Keratinocyte (primary cell): Measurements from ENCODE around the gene SNRPD3. TPM values are rescaled to one million over a fixed set of nuclear protein-coding genes. Genes with fewer than 3 reads are reported as not detected.

Experiments
- DNase-seq: peaks from one replicate; pipeline ENCODE4 v3.0.0-alpha.2; 2011; ENCODE audit warnings: low read depth, missing footprints, low spot score
- FAIRE-seq: peaks from 2 replicates; lab custom pipeline; 2011; peaks lifted over from hg19 to GRCh38; lab: Jason Lieb, UNC
- H2AFZ ChIP-seq: 2 replicates; pipeline ENCODE4 v1.6.0; 2012; ENCODE audit warnings: low read length, control low read depth, inconsistent platforms; ENCODE audit not compliant: control insufficient read depth
- H3K27ac ChIP-seq: 2 replicates; pipeline ENCODE4 v1.5.1; 2011; ENCODE audit warnings: low read length; ENCODE audit not compliant: control insufficient read depth, insufficient read depth
- H3K27me3 ChIP-seq: 3 replicates; pipeline ENCODE4 v1.6.0; 2011; ENCODE audit warnings: low read length; ENCODE audit not compliant: control insufficient read depth, insufficient read depth; ENCODE audit errors: extremely low read depth
- H3K36me3 ChIP-seq, 2 experiments: 2 replicates in 1 of 2; 3 replicates in 1 of 2; pipeline ENCODE4 v1.5.1; 2011; ENCODE audit warnings: low read length in 2 of 2, mild to moderate bottlenecking in 1 of 2; ENCODE audit not compliant: control insufficient read depth in 2 of 2, insufficient read depth in 2 of 2; ENCODE audit errors: extremely low read depth in 1 of 2
- H3K4me1 ChIP-seq: 3 replicates; pipeline ENCODE4 v1.5.1; 2011; ENCODE audit warnings: low read length; ENCODE audit not compliant: control insufficient read depth, insufficient read depth; ENCODE audit errors: extremely low read depth
- H3K4me2 ChIP-seq: 3 replicates; pipeline ENCODE4 v1.6.0; 2011; ENCODE audit warnings: low read depth, low read length; ENCODE audit not compliant: control insufficient read depth, insufficient read depth; ENCODE audit errors: extremely low read depth
- H3K4me3 ChIP-seq, 3 experiments: fragments of 200-600 bp in 1 of 3; sonication (generic) in 1 of 3; 2 replicates in 2 of 3; 3 replicates in 1 of 3; pipeline ENCODE4 v1.5.1; 2011 to 2016; ENCODE audit warnings: low read length in 3 of 3, mild to moderate bottlenecking in 3 of 3, control low read depth in 2 of 3, inconsistent platforms in 1 of 3, low read depth in 1 of 3, mixed read lengths in 1 of 3, mixed run types in 1 of 3, moderate library complexity in 1 of 3; ENCODE audit not compliant: control insufficient read depth in 2 of 3, insufficient read depth in 2 of 3; ENCODE audit errors: extremely low read depth in 1 of 3
- H3K79me2 ChIP-seq: 2 replicates; pipeline ENCODE4 v1.6.0; 2012; ENCODE audit warnings: low read length; ENCODE audit not compliant: control insufficient read depth, insufficient read depth
- H3K9ac ChIP-seq: 3 replicates; pipeline ENCODE4 v1.6.0; 2011; ENCODE audit warnings: low read length; ENCODE audit not compliant: control insufficient read depth, insufficient read depth; ENCODE audit errors: extremely low read depth
- H3K9me1 ChIP-seq: 3 replicates; pipeline ENCODE4 v1.6.0; 2011; ENCODE audit warnings: low read length; ENCODE audit not compliant: control insufficient read depth, insufficient read depth; ENCODE audit errors: extremely low read depth
- H3K9me3 ChIP-seq: 2 replicates; pipeline ENCODE4 v1.5.1; 2012; ENCODE audit warnings: low read depth, low read length; ENCODE audit not compliant: control insufficient read depth
- H4K20me1 ChIP-seq: 3 replicates; pipeline ENCODE4 v1.6.0; 2011; ENCODE audit warnings: low read length; ENCODE audit not compliant: control insufficient read depth, insufficient read depth; ENCODE audit errors: extremely low read depth
- CTCF ChIP-seq, 3 experiments: IDR thresholded peaks in 1 of 3; conservative IDR thresholded peaks in 1 of 3; optimal IDR thresholded peaks in 1 of 3; 2 replicates in 2 of 3; 3 replicates in 1 of 3; pipeline versions ENCODE3 to v1.5.1; 2011; ENCODE audit warnings: low read length in 3 of 3, mild to moderate bottlenecking in 3 of 3, moderate library complexity in 2 of 3, control low read depth in 1 of 3, inconsistent platforms in 1 of 3; ENCODE audit not compliant: insufficient read depth in 2 of 3; ENCODE audit errors: extremely low read depth in 1 of 3
- EZH2 ChIP-seq: IDR thresholded peaks from one replicate; pipeline ENCODE4 v1.6.1; 2012; ENCODE audit warnings: inconsistent platforms, mild to moderate bottlenecking, low read length, moderate library complexity
- dilution Hi-C: fragments of 300-500 bp; cut with MboI; formaldehyde crosslinking; loops from one replicate; pipeline ENCODE4 v1.7.0; 2020; ENCODE audit warnings: low sequenced_read_pairs; ENCODE audit not compliant: extremely low pct_ligation_motif_present
- polyA plus RNA-seq, 5 experiments: library from polyadenylated mRNA; depleted of rRNA in 3 of 5; stranded (reverse) in 3 of 5; stranded (forward) in 1 of 5; unstranded in 1 of 5; fragments of >200 nt; gene quantifications; 1 replicate in 1 of 5; 2 replicates in 3 of 5; 3 replicates in 1 of 5; pipeline versions ENCODE4 v1.2.1 to v1.2.3, GENCODE V29; 2011 to 2012; ENCODE audit warnings: missing spikeins in 2 of 5, low read depth in 1 of 5, low replicate concordance in 1 of 5

The SNRPD3 gene
- polyA plus RNA-seq, 1 donor (not counting 4 experiments of a cell fraction or from before 2014, with no cell fraction given): 135 TPM

- TF ChIP-seq CTCF (optimal IDR thresholded peaks at IDR 0.05 in 1 of 3, IDR thresholded peaks at IDR 0.05 in 1 of 3, conservative IDR thresholded peaks at IDR 0.05 in 1 of 3; ENCODE audit: extremely low read depth in 1 of 3, insufficient read depth in 2 of 3, low read length in 3 of 3) (peak; percentile 66 to 92 (median 87)), EZH2 (no peak)
- H3K4me2 ChIP-seq: peak overlapping the region; percentile 52
- no peak overlapping the region for H3K4me3 ChIP-seq
- H3K9ac ChIP-seq: no peak overlapping the region
- no peaks in the 10 kb centered on the region for H3K79me2 ChIP-seq
- peak; percentile 99 for FAIRE-seq
- peak; percentile 25 for DNase-seq
- no peaks in the 10 kb centered on the region for H4K20me1 ChIP-seq
- H3K27me3 ChIP-seq: peaks cover 4% of the 10 kb centered on the region
- peak overlapping the region; percentile 88 for H2AFZ ChIP-seq
- peaks cover 4% of the 10 kb centered on the region for H3K4me1 ChIP-seq
- dilution Hi-C loops: no loop called here
- no peaks in the 10 kb centered on the region for H3K9me3 ChIP-seq
- H3K36me3 ChIP-seq: no peaks in the 10 kb centered on the region
- no peaks in the 10 kb centered on the region for H3K9me1 ChIP-seq
- H3K27ac ChIP-seq: no peak overlapping the region
These were observed 34.0 kb upstream of the SNRPD3 start for GRCh38 chr22:24521791-24522245.

- H3K4me3 ChIP-seq: no peak overlapping the region
- H3K9me1 ChIP-seq: no peaks in the 10 kb centered on the region
- no peaks in the 10 kb centered on the region for H3K9me3 ChIP-seq
- H4K20me1 ChIP-seq: no peaks in the 10 kb centered on the region
- H3K4me1 ChIP-seq: peaks cover 4% of the 10 kb centered on the region
- DNase-seq (no peak), FAIRE-seq (no peak)
- dilution Hi-C loops: no loop called here
- H3K27me3 ChIP-seq: peaks cover 4% of the 10 kb centered on the region
- TF ChIP-seq CTCF (optimal IDR thresholded peaks at IDR 0.05 in 1 of 3, IDR thresholded peaks at IDR 0.05 in 1 of 3, conservative IDR thresholded peaks at IDR 0.05 in 1 of 3; ENCODE audit: extremely low read depth in 1 of 3, insufficient read depth in 2 of 3, low read length in 3 of 3): no peak
- TF ChIP-seq EZH2: no peak
- H3K27ac ChIP-seq: no peak overlapping the region
- no peaks in the 10 kb centered on the region for H3K36me3 ChIP-seq
- H3K9ac ChIP-seq: no peak overlapping the region
- no peaks in the 10 kb centered on the region for H3K79me2 ChIP-seq
- no peak overlapping the region for H3K4me2 ChIP-seq
- H2AFZ ChIP-seq: no peak overlapping the region
These were observed 31.9 kb upstream of the SNRPD3 start for GRCh38 chr22:24523873-24524272.
